GM20000 (cell line): ENCODE data around the gene CBARP.

Experiments
- DNase-seq: peaks from one replicate; pipeline ENCODE4 v3.0.0; 2012; ENCODE audit warnings: low spot score
- TF ChIP-seq, protein P1 (sequence below): IDR thresholded peaks from 2 replicates; pipeline ENCODE4 v1.5.1; 2012; ENCODE audit warnings: mild to moderate bottlenecking, control low read depth; ENCODE audit errors: extremely low read depth, missing control alignments

Gene CBARP

DNA sequence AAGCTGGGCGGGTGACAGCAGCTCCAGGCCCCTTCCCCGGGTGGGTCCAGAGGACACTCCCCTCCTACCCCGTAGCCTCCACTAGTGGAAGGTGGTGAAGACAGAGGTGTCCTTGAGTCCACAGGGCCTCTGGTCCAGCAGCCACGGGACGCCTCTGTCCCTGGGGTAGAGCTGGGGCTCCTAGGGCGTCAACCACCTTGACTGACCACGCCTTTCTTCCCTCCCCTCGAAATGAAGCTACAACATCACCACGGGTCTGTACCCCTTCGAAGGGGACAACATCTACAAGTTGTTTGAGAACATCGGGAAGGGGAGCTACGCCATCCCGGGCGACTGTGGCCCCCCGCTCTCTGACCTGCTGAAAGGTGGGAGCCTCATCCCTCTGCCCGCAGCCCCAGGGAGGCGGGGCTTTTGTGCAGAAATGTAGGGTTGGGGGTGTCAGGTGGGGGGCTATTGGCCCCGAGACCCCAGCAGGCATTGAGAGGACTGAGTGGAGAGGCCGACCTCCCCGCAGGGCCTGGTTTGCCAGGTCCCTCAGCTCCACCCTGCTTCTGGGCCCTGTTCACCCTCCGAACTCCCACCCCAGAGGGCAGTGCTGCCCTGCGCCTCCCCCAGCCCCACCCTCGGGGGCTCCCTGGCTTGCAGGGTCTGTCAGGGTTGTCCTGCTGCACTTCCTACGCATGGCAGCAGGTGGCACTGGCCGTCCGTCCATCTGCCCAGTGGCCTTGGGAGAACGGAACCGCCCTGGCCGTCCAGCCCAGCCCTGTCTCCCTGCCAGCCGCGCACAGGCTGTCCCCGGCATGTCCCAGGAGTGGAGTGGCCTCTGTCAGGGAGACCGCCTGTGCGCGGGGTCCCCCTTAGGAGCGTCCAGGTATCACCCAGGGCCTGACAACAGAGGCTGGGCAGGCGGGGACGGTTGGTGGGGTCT is 16.6 kb downstream of the CBARP start:
- no peak for DNase-seq
- TF ChIP-seq, protein P1, sequence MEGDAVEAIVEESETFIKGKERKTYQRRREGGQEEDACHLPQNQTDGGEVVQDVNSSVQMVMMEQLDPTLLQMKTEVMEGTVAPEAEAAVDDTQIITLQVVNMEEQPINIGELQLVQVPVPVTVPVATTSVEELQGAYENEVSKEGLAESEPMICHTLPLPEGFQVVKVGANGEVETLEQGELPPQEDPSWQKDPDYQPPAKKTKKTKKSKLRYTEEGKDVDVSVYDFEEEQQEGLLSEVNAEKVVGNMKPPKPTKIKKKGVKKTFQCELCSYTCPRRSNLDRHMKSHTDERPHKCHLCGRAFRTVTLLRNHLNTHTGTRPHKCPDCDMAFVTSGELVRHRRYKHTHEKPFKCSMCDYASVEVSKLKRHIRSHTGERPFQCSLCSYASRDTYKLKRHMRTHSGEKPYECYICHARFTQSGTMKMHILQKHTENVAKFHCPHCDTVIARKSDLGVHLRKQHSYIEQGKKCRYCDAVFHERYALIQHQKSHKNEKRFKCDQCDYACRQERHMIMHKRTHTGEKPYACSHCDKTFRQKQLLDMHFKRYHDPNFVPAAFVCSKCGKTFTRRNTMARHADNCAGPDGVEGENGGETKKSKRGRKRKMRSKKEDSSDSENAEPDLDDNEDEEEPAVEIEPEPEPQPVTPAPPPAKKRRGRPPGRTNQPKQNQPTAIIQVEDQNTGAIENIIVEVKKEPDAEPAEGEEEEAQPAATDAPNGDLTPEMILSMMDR: peak; percentile 30

DNA sequence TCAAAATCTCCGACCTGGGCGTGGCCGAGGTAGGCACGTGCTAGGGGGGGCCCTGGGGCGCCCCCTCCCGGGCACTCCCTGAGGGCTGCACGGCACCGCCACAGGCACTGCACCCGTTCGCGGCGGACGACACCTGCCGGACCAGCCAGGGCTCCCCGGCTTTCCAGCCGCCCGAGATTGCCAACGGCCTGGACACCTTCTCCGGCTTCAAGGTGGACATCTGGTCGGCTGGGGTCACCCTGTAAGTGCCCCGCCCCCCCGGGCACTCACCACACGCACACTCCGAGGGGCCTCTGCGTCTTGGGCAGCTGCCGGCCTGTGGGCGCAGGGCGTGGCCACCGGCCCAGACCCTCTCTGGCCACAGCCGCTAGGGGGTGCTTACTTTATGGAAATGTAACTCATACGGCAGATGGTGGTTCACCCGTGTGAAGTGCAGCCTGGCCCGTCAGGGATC is 17.3 kb downstream of the CBARP start:
- DNase-seq: no peak
- TF ChIP-seq, protein P1: no peak

GRCh38 chr19:1219786-1220476 is 17.9 kb downstream of the CBARP start:
- TF ChIP-seq, protein P1: no peak
- no peak for DNase-seq

DNA sequence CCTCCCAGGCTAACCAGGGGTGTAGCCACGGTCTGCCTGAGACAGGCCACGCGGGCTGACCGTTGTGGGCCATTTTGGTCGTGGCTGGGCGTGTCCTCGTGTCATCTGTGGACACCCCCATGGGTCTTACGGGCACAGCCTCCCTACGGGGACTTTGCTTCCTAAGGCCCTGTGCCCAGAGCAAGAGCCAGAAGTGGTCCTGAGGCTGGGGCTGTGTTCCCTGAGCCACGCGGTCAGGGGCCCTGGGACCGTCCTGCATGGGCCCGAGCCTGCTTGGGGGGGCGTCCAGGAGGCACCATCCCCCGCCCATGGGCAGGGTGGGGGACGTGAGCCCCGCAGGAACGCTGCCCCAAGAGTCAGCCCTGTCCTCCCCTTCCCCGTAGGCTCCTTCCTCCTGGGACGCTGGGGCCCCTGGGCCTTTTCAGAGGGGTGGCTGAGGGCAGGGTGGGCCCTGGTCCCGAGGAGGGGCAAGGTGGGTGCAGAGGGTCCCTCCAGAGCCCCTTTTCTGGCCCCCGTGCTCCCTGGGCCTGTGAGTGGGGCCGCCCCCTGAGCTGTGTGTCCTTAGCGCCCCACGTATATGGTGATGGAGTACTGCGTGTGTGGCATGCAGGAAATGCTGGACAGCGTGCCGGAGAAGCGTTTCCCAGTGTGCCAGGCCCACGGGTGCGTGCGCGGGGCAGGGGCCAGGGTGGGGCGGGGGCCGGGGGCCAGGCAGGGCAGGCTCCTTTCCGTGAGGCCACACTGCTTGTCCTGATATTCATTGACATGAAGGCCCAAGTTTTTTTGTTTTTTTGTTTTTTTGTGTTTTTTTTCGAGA is 18.8 kb downstream of the CBARP start:
- TF ChIP-seq, protein P1: no peak
- DNase-seq: no peak

- TF ChIP-seq, protein P1: no peak
- DNase-seq: no peak
Observed at GRCh38 chr19:1217366-1217765, 20.4 kb downstream of the CBARP start.

GRCh38 chr19:1216756-1217155 is 21.0 kb downstream of the CBARP start:
- TF ChIP-seq, protein P1: no peak
- DNase-seq: no peak
